Subcutaneous abdominal adipose tissue (tissue), 5 donors: ENCODE measurements around the gene RIMBP2.

Experiments
- H3K27ac ChIP-seq: one replicate; pipeline ENCODE4 v1.7.0; 2013; ENCODE audit warnings: low read depth, mild to moderate bottlenecking, inconsistent platforms, low read length, moderate library complexity
- H3K27me3 ChIP-seq, 5 donors: one replicate each; pipeline ENCODE4 v1.7.0; 2013; ENCODE audit warnings: low read length in 5 of 5, inconsistent platforms in 1 of 5; ENCODE audit not compliant: control insufficient read depth in 5 of 5, insufficient read depth in 4 of 5
- H3K36me3 ChIP-seq, 5 donors: one replicate each; pipeline ENCODE4 v1.7.0; 2013; ENCODE audit warnings: low read length in 5 of 5; ENCODE audit not compliant: control insufficient read depth in 5 of 5, insufficient read depth in 5 of 5
- H3K4me1 ChIP-seq, 5 donors: one replicate each; pipeline ENCODE4 v1.7.0; 2013; ENCODE audit warnings: low read length in 5 of 5, mild to moderate bottlenecking in 3 of 5, moderate library complexity in 1 of 5; ENCODE audit not compliant: control insufficient read depth in 5 of 5, insufficient read depth in 5 of 5
- H3K4me3 ChIP-seq, 5 donors: one replicate each; pipeline ENCODE4 v1.7.0; 2013; ENCODE audit warnings: low read length in 5 of 5, low read depth in 1 of 5
- H3K9ac ChIP-seq, 5 donors: one replicate each; pipeline ENCODE4 v1.7.0; 2013; ENCODE audit warnings: low read length in 5 of 5, mild to moderate bottlenecking in 4 of 5, moderate library complexity in 3 of 5
- H3K9me3 ChIP-seq, 5 donors: one replicate each; pipeline ENCODE4 v1.7.0; 2013; ENCODE audit warnings: low read length in 5 of 5; ENCODE audit not compliant: control insufficient read depth in 5 of 5
- donor health status: healthy.
- donor health status: healthy.
- donor health status: healthy.
- donor health status: healthy.
- donor health status: healthy.

Gene RIMBP2

DNA sequence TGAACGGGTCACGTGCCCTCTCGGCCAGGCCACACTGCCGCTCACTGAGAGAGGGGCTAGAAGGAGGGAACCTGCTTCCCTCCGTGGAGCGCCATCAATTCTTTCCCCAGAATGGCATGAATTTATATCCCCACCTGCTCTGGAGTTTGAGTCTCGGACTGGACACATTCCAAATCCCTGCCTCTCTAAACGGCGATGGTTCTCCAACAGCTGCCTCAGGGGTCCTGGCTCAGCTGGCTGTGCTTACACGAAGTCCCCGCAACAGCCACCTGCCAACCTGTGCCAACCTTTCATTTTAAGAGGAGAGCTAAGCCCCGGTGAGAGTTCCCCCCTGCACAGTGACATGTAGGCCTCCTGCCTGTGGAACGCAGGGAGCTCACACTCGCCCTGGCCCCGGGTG is 73.2 kb downstream of the RIMBP2 start:
- Histone ChIP-seq H3K27ac (no peak overlapping the region), H3K4me1 (no peaks in the 10 kb centered on the region), H3K9me3 (no peaks in the 10 kb centered on the region), H3K9ac (no peak overlapping the region), H3K27me3 (peaks cover 1 to 5% (median 3%) of the 10 kb centered on the region in 5 donors), H3K4me3 (no peak overlapping the region), H3K36me3 (no peaks in the 10 kb centered on the region)

- H3K27me3 ChIP-seq = peaks cover 0 to 8% (median 2%) of the 10 kb centered on the region in 5 donors
- no peak overlapping the region for H3K27ac ChIP-seq
Observed at GRCh38 chr12:130641533-130642184, 74.4 kb downstream of the RIMBP2 start.

DNA sequence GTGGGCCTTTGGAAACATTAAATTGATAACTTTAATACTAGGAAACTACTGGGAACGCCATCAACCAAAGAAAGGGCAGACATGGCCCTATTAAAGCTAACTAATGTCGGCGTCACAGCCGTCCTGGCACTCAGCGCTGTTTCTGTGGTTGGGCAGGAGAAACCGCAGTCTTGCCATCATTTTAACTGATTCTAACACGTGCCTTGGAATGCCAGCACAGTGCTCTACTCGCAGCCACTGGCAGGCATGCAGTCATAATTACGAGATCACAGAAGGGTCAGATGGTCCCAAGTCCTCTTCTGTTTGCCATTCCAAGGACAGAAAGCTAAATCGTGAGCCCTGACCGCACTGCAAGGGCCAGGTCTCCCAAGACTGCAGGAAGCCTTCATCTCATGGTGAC is 75.2 kb downstream of the RIMBP2 start:
- Histone ChIP-seq H3K36me3 (no peaks in the 10 kb centered on the region), H3K4me1 (no peaks in the 10 kb centered on the region), H3K27me3 (peaks cover 0 to 8% (median 1%) of the 10 kb centered on the region in 5 donors), H3K27ac (no peak overlapping the region), H3K9ac (no peak overlapping the region), H3K9me3 (no peaks in the 10 kb centered on the region), H3K4me3 (no peak overlapping the region)

More at GRCh38 chr12:130641533-130642184, 74.4 kb downstream of the RIMBP2 start:
- Histone ChIP-seq H3K4me3 (no peak overlapping the region), H3K9ac (no peak overlapping the region), H3K9me3 (no peaks in the 10 kb centered on the region), H3K36me3 (no peaks in the 10 kb centered on the region), H3K4me1 (no peaks in the 10 kb centered on the region)

GRCh38 chr12:130640496-130640895 is 75.6 kb downstream of the RIMBP2 start:
- H3K9me3 ChIP-seq = no peaks in the 10 kb centered on the region

DNA sequence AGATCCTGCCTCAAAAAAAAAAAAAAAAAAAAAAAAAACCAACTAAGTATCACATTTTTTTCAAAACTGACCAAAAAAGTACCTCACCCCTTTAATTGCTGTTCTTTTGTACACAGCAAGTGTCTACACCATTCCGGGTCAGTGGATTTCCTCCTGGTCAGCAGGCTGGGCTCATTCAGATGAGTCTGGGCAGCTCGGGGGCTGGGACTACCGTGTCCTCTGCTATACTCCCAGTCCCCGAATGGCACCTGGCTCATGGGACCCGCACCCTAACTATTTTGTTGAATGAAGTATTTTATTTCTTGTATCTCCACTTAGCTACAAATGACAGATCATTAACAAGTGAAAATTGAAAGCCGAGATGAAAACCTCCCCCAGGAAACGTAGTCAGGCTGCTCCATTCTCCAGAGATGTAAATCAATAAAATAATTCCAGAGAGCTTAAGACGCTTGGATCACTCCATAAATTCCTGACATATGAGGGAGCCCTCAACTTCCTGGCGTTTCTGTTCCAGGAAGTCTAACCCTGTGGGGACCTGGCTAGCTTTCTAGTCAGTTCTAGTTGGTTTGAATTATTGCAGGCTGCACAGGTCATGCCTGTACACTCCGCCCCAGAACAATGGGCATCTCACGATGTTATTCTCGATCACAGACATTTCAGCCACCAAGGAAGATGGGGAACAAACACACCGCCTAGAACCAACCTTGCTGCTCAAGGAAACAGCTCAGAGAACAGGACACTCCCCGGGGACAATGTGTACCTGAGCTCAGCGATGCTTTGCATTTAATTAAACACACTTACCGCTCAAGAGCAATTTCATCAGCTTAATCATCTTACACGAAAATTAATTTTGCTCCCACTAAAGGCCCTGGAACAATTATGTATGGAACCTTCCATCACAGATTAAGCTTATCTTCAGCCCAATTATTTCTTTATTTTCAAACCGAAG is 76.3 kb downstream of the RIMBP2 start:
- H3K4me3 ChIP-seq = no peak overlapping the region
- H3K36me3 ChIP-seq = no peaks in the 10 kb centered on the region
- H3K9me3 ChIP-seq = no peaks in the 10 kb centered on the region
- no peaks in the 10 kb centered on the region for H3K4me1 ChIP-seq
- no peak overlapping the region for H3K9ac ChIP-seq
- no peak overlapping the region for H3K27ac ChIP-seq
- H3K27me3 ChIP-seq = peaks cover 0 to 8% (median 3%) of the 10 kb centered on the region in 5 donors

More at GRCh38 chr12:130640496-130640895, 75.6 kb downstream of the RIMBP2 start:
- no peaks in the 10 kb centered on the region for H3K4me1 ChIP-seq
- no peaks in the 10 kb centered on the region for H3K36me3 ChIP-seq
- H3K27me3 ChIP-seq = peaks cover 0 to 8% (median 3%) of the 10 kb centered on the region in 5 donors
- no peak overlapping the region for H3K27ac ChIP-seq
- H3K4me3 ChIP-seq = no peak overlapping the region
- no peak overlapping the region for H3K9ac ChIP-seq

- no peak overlapping the region for H3K27ac ChIP-seq
- peaks cover 0 to under 1% (median under 1%) of the 10 kb centered on the region in 5 donors for H3K9me3 ChIP-seq
- H3K27me3 ChIP-seq = peaks cover 2 to 16% (median 7%) of the 10 kb centered on the region in 5 donors
- H3K9ac ChIP-seq = no peak overlapping the region
- H3K36me3 ChIP-seq = no peaks in the 10 kb centered on the region
- H3K4me1 ChIP-seq = no peaks in the 10 kb centered on the region
- no peak overlapping the region for H3K4me3 ChIP-seq
Observed at GRCh38 chr12:130636370-130636769, 79.7 kb downstream of the RIMBP2 start.

- H3K27me3 ChIP-seq = peaks cover 2 to 16% (median 7%) of the 10 kb centered on the region in 5 donors
- no peak overlapping the region for H3K9ac ChIP-seq
- peaks cover 0 to 8% (median 4%) of the 10 kb centered on the region in 5 donors for H3K9me3 ChIP-seq
- no peak overlapping the region for H3K4me3 ChIP-seq
- H3K4me1 ChIP-seq = no peaks in the 10 kb centered on the region
- no peaks in the 10 kb centered on the region for H3K36me3 ChIP-seq
- H3K27ac ChIP-seq = no peak overlapping the region
Observed at GRCh38 chr12:130634866-130635265, 81.2 kb downstream of the RIMBP2 start.

- no peak overlapping the region for H3K4me3 ChIP-seq
- H3K27ac ChIP-seq = no peak overlapping the region
- peaks cover 0 to 8% (median 4%) of the 10 kb centered on the region in 5 donors for H3K9me3 ChIP-seq
- H3K27me3 ChIP-seq = peaks cover 2 to 16% (median 7%) of the 10 kb centered on the region in 5 donors
- H3K36me3 ChIP-seq = no peaks in the 10 kb centered on the region
- H3K9ac ChIP-seq = no peak overlapping the region
- no peaks in the 10 kb centered on the region for H3K4me1 ChIP-seq
Observed at GRCh38 chr12:130633771-130634170, 82.3 kb downstream of the RIMBP2 start.

GRCh38 chr12:130632642-130633041 is 83.5 kb downstream of the RIMBP2 start:
- H3K4me3 ChIP-seq = no peak overlapping the region
- no peaks in the 10 kb centered on the region for H3K36me3 ChIP-seq
- H3K4me1 ChIP-seq = no peaks in the 10 kb centered on the region
- peaks cover 0 to 8% (median 4%) of the 10 kb centered on the region in 5 donors for H3K9me3 ChIP-seq
- no peak overlapping the region for H3K9ac ChIP-seq
- peaks cover 2 to 19% (median 7%) of the 10 kb centered on the region in 5 donors for H3K27me3 ChIP-seq
- H3K27ac ChIP-seq = no peak overlapping the region

- peaks cover 0 to 8% (median 0%) of the 10 kb centered on the region in 5 donors for H3K27me3 ChIP-seq
- H3K4me1 ChIP-seq = no peaks in the 10 kb centered on the region
- no peak overlapping the region for H3K9ac ChIP-seq
- H3K36me3 ChIP-seq = no peaks in the 10 kb centered on the region
- H3K4me3 ChIP-seq = no peak overlapping the region
- no peak overlapping the region for H3K27ac ChIP-seq
- peaks cover 4 to 24% (median 6%) of the 10 kb centered on the region in 5 donors for H3K9me3 ChIP-seq
Observed at GRCh38 chr12:130628304-130628703, 87.8 kb downstream of the RIMBP2 start.
